Kasumi-1 (cell line): ENCODE measurements around the gene PAX3.

Experiments used
- DNase-seq, 2 experiments: peaks; one replicate each; lab custom pipeline; 2025; lab: John Stamatoyannopoulos, UW

PAX3 gene

GRCh38 chr2:222296911-222297599 is 1.7 kb downstream of the PAX3 start:
- no peak for DNase-seq

GRCh38 chr2:222296311-222296741 is 2.5 kb downstream of the PAX3 start:
- DNase-seq, result no peak

DNA sequence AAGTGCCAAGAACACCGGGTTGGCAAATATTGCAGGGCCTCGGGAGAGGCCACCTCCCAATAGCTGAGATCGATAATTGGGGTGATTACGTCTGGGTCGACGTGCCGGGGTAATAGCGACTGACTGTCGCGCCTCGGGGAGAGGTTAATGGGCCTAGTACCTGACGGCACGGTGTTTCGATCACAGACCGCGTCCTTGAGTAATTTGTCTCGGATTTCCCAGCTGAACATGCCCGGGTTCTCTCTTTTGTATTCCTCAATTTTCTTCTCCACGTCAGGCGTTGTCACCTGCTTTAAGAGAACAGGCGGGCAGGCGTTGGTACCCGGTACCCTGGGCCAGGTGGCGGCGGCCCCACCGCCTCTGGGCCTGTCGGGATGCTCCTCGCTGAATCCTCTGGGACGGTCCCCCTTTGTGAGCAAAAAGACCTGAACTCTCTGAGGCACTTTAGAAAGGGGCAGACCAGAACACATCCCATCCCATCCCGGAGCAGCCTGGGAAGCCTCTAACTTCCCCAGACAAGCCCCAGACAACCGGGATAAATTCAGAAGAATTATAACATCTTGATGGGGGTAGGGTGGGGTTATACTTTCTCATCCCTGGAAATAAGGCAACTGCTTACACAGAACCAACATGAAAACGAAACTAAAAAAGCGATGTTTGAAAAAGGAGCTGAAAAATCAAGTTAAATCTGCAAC is 3.3 kb downstream of the PAX3 start:
- no peak for DNase-seq

DNA sequence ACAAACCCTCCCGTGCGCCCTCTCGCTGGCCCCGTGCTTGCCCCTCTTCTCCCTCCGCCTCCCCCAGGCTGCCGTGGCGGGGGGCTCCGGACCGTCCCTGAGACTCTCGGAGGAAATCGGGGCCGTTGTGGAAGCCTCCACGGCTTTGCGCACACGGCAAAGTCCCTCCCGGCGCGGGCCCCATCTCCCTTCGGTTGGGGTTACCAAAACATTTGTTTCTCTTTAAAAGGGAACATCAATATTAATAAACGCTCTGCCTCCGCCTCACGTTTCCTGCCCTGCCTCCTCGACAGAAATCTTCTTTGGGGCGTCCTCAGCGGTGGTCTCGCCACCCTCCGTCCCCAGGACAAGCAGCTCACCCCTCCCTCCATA is 3.8 kb downstream of the PAX3 start:
- DNase-seq, result no peak

DNA sequence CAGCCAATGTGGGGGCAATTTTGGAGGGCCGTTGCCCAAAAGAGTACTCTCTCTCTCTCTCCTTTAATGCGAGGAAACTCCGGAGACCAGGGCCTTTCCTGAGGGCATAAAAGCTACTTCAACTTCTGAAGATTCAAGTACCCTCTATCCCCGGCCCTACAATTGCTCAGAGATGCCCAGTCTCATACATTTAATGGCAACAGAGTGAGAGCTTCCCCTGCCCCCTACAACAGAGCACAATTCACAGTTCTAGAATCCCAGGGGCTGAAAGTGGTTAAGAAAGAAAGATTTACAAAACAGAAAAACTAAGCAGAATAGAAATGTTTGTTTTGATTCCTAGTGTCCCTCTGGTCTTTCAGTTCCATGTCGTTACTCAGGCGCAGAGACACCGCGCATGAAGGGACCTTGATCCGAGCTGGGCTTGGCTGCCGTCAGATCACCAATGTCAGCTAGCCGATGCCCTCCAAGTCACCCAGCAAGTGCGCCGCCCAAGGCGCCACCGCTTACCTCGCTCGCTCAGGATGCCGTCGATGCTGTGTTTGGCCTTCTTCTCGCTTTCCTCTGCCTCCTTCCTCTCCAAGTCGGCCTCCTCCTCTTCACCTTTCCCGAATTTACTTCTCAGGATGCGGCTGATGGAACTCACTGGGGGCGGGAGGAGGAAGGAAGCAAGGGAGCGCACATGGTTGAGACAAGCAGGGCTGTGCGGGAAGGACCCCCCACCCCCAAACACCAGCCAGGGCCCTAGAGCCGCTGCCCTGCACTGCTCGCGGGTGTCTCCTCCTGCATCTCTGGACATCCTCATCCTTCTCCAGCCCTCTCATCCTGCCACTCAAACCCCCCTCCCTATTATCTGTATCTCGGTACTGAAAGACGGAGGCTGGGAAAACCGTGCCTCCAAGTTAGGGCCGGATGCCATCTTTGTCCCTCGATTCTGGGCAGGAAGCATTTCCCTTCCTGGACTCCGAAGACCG is 4.9 kb downstream of the PAX3 start:
- DNase-seq, result no peak

GRCh38 chr2:222292149-222293134 is 6.4 kb downstream of the PAX3 start:
- no peak for DNase-seq

DNA sequence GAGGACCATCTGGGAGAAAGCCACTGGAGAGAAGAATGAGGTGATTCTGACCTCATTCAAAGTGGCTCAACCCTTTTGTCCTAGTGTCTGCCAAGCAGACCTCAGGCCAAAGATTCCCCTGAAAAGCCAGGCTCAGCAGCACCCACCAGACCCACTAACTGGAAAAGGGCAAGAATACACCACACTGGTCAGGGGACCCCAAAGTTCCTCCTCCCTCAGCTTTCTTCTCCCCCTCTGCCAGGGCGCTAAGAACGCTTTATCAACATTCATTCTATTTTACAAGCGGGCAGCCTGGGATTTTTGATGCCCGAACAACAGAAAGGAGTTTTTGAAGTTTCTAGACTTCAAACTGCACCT is 7.3 kb downstream of the PAX3 start:
- no peak for DNase-seq

- no peak for DNase-seq
Observed at GRCh38 chr2:222290736-222291484, 7.9 kb downstream of the PAX3 start.

DNA sequence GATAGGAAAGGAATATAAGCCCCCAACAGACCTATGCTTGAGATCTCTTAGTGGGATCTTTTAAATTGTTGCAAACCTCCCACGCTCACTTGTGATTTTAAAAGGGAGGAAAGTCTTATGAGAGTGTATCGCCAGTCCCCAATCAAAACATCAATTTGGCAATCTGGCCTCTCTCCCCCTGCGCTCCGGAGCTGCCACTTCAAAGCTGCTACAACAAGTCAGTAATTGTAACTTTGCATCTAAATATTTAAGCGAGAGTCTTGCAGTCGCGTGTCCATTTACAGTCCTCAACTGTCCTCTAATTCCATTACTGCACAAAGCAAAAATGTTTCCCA is 8.4 kb downstream of the PAX3 start:
- no peak for DNase-seq

GRCh38 chr2:222289278-222290160 is 9.3 kb downstream of the PAX3 start:
- no peak for DNase-seq

- no peak for DNase-seq
Observed at GRCh38 chr2:222288590-222289277, 10.1 kb downstream of the PAX3 start.

- DNase-seq, result no peak
Observed at GRCh38 chr2:222287862-222288479, 10.8 kb downstream of the PAX3 start.

- DNase-seq, result no peak
Observed at GRCh38 chr2:222284466-222284865, 14.3 kb downstream of the PAX3 start.

DNA sequence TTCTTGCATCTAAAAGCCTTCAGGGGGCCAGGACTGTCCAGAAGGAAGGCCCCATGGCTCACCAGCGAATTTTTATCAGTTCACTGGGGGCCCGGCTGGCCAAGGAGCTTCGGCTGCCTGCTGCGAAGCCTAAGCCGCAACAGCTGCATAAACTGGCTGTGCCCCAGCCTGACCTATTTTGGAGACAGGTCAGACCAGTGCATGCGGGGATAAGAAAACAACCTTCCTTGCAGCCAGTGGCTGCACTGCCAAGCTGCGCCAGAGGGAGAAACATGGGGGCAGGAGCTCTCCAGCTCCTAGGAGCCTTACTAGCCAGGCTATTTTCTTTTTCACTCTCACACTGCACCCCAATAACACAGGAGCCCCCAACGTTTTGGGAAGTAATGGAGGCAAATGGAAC is 15.2 kb downstream of the PAX3 start:
- DNase-seq, result no peak

- no peak for DNase-seq
Observed at GRCh38 chr2:222281506-222281905, 17.3 kb downstream of the PAX3 start.

- DNase-seq, result no peak
Observed at GRCh38 chr2:222280795-222281194, 18.0 kb downstream of the PAX3 start.

DNA sequence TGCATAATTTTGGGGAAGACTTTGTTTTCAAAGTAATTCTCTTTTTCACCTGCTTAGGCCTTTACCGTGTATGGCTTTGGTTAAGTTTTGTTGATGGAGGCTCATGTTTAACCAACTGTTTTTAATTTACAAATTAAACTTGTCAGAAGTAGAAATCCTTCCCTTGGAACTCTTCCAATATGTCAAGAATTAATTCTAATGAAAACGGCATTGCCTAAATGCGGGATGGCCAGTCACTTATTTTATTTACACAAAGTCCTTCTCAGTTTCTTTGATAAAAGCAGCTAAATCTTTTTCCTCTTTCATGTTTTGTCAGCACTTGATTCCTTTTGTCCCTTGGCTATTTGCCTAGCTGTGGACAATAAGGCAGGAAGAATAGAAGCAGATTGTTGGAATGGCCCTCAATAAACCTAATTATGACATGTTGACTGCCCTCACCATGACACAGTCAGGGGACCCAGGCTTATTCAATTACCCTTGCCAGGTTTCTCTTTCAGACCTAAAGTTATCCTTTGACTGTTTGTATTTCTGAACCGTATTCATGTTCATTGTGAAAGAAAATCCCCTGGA is 26.3 kb downstream of the PAX3 start:
- DNase-seq, result no peak

DNA sequence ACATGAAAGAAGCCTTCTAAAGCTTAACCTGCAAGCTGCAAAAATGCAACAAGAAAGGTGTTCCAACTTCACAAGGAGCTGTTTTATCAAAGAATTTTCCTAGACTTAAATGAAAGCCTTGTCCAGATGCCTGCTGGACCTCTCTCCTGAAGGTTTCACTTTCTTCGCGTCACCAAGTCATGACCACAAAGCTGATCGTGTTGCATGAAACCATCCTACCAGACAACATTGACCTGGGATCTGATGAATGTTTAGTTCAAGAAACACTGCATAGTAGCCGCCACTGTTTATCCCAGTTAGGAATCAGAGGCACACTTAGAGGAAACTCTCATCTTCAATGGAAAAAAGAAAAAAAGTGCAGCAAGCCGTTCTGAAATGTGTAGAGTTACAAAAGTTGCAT is 26.9 kb downstream of the PAX3 start:
- DNase-seq, result no peak

DNA sequence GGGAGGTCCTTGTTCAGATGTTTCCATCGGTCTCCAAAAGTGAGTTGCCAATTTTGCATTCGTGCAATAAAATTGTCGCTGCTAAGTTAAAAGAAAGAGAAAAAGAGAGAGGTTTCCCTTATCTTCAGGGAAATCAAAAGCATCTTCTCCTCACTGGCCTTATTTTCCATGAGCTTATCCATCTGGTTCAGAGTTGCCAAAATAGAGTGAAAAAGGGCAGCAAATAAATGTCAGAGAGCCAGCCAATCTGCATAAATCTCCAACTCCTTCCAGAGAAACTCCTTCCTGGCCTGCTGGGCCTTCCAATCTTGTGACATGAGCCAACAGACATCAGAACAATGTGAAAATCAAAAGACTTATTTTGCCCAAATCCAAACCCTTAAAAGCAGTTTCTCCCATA is 28.4 kb downstream of the PAX3 start:
- no peak for DNase-seq
